NCI-H774 (cell line): ENCODE measurements around the gene ANKRD61.
"Not testable (repeated sequence)": the region's sequence is repeated elsewhere in the genome, so short reads cannot be mapped to it uniquely, and the experiment has no call there.

Experiments
- DNase-seq: peaks from one replicate; lab custom pipeline; 2025; lab: John Stamatoyannopoulos, UW

Gene ANKRD61

DNA sequence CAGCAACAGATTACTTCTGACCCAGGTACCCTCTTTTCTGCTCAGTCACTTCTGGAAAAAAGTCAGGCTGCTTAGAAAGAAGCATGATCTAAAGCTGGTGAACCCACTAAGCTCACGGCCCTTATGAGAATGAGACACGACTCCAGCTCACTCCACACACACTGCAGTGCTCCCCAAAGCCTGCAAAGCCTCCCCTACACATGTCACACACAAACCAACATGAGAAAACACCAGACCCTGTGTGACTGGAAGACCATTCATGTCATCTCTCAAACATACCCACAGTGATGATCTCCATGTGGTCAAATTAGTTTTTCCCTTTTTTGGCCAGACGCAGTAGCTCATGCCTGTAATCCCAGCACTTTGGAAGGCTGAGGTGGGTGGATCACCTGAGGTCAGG lies 391 bp downstream of the ANKRD61 start:
- DNase-seq = no peak

- no peak for DNase-seq
Measured at GRCh38 chr7:6032167-6032566, 991 bp downstream of the ANKRD61 start.

GRCh38 chr7:6032641-6033040 lies 1.5 kb downstream of the ANKRD61 start:
- no peak for DNase-seq

DNA sequence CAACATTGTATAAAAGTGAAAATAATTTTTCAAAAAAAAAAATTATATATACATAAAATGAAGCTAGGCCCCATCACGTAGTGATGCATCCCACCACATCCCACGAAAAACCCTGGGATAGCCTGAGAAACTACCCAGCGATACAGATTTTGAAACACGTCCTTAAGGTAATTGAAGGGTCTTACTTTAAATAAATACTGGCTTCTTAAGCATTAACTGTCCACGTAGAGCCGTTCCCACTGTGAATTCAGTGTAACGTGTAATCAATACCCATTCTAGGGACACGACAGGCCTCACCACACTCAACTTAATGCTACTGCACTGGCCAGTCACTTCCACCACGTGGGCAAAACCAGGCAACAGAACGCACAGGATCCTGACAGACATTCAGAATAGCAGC lies 4.0 kb downstream of the ANKRD61 start:
- DNase-seq = no peak

DNA sequence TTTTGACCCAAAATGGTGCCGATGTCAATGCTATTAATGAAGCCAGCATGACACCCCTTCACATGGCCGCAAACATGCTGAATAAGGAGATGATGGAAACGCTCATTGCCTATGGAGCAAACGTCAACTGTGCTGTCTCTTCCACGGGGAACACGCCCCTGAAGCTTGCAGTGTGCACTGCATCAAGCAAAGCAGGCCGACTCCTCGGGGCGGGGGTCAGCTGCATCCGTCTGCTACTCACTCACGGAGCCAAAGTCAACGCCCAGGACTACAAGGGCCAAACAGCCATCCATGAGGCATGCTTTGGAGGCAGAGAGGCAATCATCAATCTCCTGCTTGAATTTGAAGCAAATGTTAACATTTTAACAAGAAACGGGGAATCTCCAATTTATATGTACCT lies 4.5 kb downstream of the ANKRD61 start:
- no peak for DNase-seq

GRCh38 chr7:6049780-6050179 lies 18.6 kb downstream of the ANKRD61 start:
- DNase-seq = no peak

DNA sequence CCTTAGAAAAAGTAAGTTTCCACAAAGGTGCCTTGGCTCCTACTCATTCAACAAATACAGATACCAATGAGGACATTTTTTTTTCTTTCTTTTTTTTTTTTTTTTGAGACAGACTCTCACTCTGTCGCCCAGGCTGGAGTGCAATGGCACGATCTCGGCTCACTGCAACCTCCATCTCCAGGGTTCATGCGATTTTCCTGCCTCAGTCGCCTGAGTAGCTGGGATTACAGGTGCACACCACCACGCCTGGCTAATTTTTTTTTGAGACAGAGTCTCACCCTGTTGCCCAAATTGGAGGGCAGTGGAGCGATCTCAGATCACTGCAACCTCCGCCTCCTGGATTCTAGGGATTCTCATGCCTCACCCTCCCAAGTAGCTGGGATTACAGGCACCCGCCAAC lies 20.0 kb downstream of the ANKRD61 start:
- DNase-seq = not testable (repeated sequence)

GRCh38 chr7:6056616-6057015 lies 25.4 kb downstream of the ANKRD61 start:
- DNase-seq = no peak

DNA sequence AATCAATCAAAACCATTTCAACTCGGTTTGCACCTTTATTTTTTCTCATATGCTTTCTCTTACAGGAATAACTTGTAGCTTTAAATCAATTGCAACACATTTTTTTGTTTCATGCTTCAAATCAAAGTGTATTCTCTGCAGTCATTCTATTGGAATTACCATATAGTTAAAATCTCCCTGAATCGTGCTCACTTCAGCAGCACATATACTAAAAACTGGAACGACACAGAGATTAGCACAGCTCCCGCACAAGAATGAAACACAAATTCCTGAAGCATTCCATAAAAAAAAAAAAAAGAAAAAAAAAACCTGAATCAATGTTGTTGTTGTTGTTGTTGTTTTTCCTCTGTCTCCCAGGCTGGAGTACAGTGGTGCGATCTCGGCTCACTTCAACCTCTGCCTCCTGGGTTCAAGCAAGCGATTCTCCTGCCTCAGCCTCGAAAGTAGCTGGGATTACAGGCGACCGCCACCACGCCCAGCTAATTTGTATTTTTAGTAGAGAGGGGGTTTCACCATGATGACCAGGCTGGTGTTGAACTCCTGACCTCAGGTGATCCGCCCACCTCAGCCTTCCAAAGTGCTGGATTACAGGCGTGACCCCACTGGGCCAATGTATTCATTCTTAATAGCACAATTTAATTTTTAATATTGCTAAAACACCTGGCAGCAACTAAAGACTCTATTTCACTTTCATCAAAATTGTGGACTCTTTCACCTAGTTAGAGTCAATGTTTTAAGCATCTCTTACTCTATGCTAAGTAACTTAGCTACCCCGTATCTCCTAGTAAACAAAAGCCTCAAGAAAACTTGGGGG lies 26.3 kb downstream of the ANKRD61 start:
- no peak for DNase-seq

DNA sequence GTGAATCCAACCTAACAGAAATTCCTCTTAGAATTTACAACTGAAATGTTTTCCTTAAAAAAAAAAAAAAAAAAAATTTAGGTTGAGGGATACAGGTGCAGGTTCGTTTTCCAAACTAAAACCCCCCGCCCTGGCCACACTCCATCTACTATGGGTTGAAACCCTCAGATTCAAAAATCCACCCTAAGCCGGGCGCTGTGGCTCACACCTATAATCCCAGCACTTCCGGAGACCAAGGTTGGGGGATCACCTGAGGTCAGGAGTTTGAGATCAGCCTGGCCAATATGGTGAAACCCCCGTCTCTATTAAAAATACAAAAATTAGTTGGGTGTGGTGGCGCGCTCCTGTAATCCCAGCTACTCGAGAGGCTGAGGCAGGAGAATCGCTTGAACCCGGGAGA lies 28.8 kb downstream of the ANKRD61 start:
- not testable (repeated sequence) for DNase-seq

- DNase-seq = no peak
Measured at GRCh38 chr7:6071406-6071805, 40.2 kb downstream of the ANKRD61 start.

DNA sequence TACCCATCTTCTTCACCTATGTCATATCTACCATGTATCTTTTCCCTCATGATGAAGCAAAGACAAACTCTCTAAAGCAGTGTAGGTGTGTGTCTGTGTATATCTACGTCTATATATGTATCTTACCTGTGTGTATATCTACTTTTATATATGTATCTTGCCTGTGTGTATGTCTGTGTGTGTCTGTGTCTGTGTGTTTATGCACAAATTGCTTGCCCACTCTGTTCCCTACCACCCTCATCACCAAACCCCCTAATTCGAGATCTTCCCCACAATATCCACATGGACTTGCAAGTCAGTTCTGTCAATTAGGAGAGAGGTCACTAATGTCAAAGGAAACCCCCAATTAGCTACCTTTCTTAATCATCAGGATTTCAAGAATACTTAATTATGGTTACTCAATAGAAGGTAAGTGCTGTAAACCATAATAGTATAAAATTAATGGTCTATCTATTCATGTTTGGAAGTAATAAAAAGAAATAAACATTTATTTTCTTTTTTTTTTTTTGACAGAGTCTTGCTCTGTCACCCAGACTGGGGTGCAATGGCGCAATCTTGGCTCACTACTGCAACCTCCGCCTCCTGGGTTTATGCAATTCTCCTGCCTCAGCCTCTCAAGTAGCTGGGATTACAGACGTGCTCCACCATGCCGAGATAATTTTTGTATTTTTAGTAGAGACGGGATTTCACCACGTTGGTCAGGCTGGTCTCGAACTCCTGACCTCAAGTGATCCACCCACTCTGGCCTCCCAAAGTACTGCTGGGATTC lies 43.6 kb downstream of the ANKRD61 start:
- no peak for DNase-seq

DNA sequence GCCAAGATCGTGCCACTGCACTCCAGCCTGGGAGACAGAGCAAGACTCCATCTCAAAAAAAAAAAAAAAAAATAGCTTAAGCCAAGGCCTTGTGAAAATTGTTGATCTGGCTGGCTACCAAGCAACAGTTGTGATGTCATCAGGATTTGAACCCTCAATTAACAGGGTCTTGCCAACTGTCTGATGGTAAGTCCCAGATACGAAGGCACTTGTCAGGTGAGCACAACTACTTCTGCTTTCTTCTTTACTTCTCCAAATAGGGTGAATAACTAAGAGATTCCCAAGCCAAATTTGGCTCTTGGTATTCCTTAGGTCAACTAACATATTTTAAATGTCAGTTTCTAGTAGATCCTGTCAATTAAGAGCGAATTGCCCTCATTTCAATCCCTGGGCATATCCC lies 47.4 kb downstream of the ANKRD61 start:
- no peak for DNase-seq

GRCh38 chr7:6083047-6083446 lies 51.9 kb downstream of the ANKRD61 start:
- not testable (repeated sequence) for DNase-seq
